Lower lobe of right lung (tissue), 2 donors: ENCODE measurements around the gene RASGRF2. TPM values are rescaled to one million over a fixed set of nuclear protein-coding genes. Genes with fewer than 3 reads are reported as not detected.

Source experiments
- ATAC-seq, 2 donors: fragments of 200-7000 bp; cut with Tn5 transposase; one replicate each; pipeline ENCODE4 v1.9.1; 2020 to 2022; ENCODE audit warnings: mild to moderate bottlenecking in 2 of 2, moderate library complexity in 2 of 2
- DNase-seq: peaks from one replicate; pipeline ENCODE4 v3.0.0-alpha.2; 2020
- H3K27ac ChIP-seq: fragments of 200-600 bp; one replicate; pipeline ENCODE4 v1.8.0; 2022
- H3K27me3 ChIP-seq: fragments of 200-600 bp; one replicate; pipeline ENCODE4 v1.8.0; 2022; ENCODE audit warnings: low read depth
- H3K36me3 ChIP-seq: fragments of 200-600 bp; one replicate; pipeline ENCODE4 v1.8.0; 2022; ENCODE audit warnings: mild to moderate bottlenecking
- H3K4me1 ChIP-seq: fragments of 200-600 bp; one replicate; pipeline ENCODE4 v1.8.0; 2022
- H3K4me3 ChIP-seq: fragments of 200-600 bp; one replicate; pipeline ENCODE4 v1.8.0; 2022; ENCODE audit warnings: mild to moderate bottlenecking
- H3K9me3 ChIP-seq: fragments of 200-600 bp; one replicate; pipeline ENCODE4 v1.8.0; 2022
- CTCF ChIP-seq: fragments of 200-600 bp; IDR thresholded peaks from one replicate; pipeline ENCODE4 v1.8.0; 2022; ENCODE audit warnings: antibody characterized with exemption, mild to moderate bottlenecking
- intact Hi-C: fragments of 100-400 bp; cut with DNase I; formaldehyde crosslinking; loops from one replicate; pipeline ENCODE4 v1.11.0; 2022
- total RNA-seq: library from RNA; stranded (reverse); fragmentation: NEBNext Ultra II Directional; extraction: Animal tissue kit (Norgen Biotek cat#: 25700); gene quantifications from one replicate; pipeline ENCODE4 v1.2.1, GENCODE V29; 2021
- donor health status: DM: no; HTN: yes; CAD: no; lungs with severe emphysema.

The RASGRF2 gene
- total RNA-seq, 1 donor from 2014 or later, result 6.7 TPM

- TF ChIP-seq CTCF, result no peak
- no peak overlapping the region for H3K27ac ChIP-seq
- intact Hi-C loops, result no loop called here
- no peak overlapping the region for H3K4me3 ChIP-seq
- no peak for ATAC-seq
- no peak for DNase-seq
- no peaks in the 10 kb centered on the region for H3K36me3 ChIP-seq
- no peaks in the 10 kb centered on the region for H3K27me3 ChIP-seq
- H3K4me1 ChIP-seq, result no peaks in the 10 kb centered on the region
- H3K9me3 ChIP-seq, result no peaks in the 10 kb centered on the region
Measured at GRCh38 chr5:81242906-81243436, 282.8 kb downstream of the RASGRF2 start.

GRCh38 chr5:81244451-81244850 is 284.3 kb downstream of the RASGRF2 start:
- H3K27me3 ChIP-seq, result no peaks in the 10 kb centered on the region
- ATAC-seq (no peak), DNase-seq (no peak)
- H3K4me1 ChIP-seq, result no peaks in the 10 kb centered on the region
- no peak overlapping the region for H3K27ac ChIP-seq
- no peak for TF ChIP-seq CTCF
- no peaks in the 10 kb centered on the region for H3K36me3 ChIP-seq
- no peaks in the 10 kb centered on the region for H3K9me3 ChIP-seq
- intact Hi-C loops, result no loop called here
- H3K4me3 ChIP-seq, result no peak overlapping the region

GRCh38 chr5:81245871-81246235 is 285.7 kb downstream of the RASGRF2 start:
- no peaks in the 10 kb centered on the region for H3K27me3 ChIP-seq
- H3K4me1 ChIP-seq, result no peaks in the 10 kb centered on the region
- no peak overlapping the region for H3K4me3 ChIP-seq
- H3K36me3 ChIP-seq, result no peaks in the 10 kb centered on the region
- DNase-seq (no peak), ATAC-seq (no peak)
- intact Hi-C loops, result no loop called here
- no peaks in the 10 kb centered on the region for H3K9me3 ChIP-seq
- H3K27ac ChIP-seq, result no peak overlapping the region
- no peak for TF ChIP-seq CTCF

DNA sequence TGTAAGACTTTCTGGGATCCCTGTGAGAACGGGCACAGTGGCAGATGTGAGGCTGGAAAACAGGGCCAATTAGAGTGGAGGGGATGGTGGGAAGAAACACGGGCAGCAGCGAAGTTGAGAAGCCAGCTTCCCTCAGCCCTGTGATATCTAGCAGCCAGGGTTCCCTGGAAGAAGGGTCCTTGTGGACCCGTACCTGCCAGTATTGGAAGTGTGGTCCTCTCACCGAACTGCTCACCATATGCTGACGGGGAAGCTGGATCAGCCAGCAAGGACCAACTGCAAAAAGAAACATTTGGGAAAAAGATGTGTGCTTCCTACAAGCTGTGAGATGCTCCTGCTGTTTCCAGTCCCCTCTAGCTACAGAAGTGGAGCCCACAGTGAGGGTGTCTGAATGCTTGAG is 286.5 kb downstream of the RASGRF2 start:
- H3K9me3 ChIP-seq, result no peaks in the 10 kb centered on the region
- no peaks in the 10 kb centered on the region for H3K4me1 ChIP-seq
- no peaks in the 10 kb centered on the region for H3K27me3 ChIP-seq
- intact Hi-C loops, result no loop called here
- H3K27ac ChIP-seq, result no peak overlapping the region
- ATAC-seq (no peak), DNase-seq (no peak)
- no peak overlapping the region for H3K4me3 ChIP-seq
- TF ChIP-seq CTCF, result no peak
- H3K36me3 ChIP-seq, result no peaks in the 10 kb centered on the region

DNA sequence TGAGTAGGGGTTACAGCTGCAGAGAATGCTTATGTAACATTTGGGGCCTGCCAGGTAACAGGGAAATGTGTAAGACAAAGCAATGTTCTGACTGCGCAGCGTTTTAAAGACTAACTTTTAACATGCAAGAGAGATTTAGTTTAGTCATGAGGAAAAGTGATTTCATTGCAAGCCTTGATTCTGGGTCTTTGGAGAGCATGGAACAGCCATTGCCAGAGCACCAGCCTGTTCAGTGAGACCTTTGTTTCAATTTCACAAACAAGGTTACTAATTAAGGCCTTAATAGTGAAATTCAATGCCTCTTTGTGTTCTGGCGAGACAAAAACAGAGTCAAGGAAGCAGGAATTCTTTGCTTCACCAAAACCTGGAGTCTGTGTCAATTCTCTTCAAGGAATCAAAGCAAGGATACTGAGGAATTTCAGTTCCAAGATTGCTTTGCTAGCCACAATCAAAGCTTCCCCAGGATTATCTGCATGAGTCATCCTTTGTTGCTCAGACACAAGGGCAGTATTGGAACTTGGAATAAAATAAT is 287.3 kb downstream of the RASGRF2 start:
- Histone ChIP-seq H3K27ac (no peak overlapping the region), H3K27me3 (no peaks in the 10 kb centered on the region), H3K4me3 (no peak overlapping the region), H3K36me3 (no peaks in the 10 kb centered on the region), H3K9me3 (no peaks in the 10 kb centered on the region), H3K4me1 (no peaks in the 10 kb centered on the region)
- no peak for TF ChIP-seq CTCF
- ATAC-seq (no peak), DNase-seq (no peak)
- intact Hi-C loops, result no loop called here

GRCh38 chr5:81249240-81249639 is 289.1 kb downstream of the RASGRF2 start:
- H3K4me3 ChIP-seq, result no peak overlapping the region
- no peaks in the 10 kb centered on the region for H3K9me3 ChIP-seq
- DNase-seq, result no peak
- H3K27me3 ChIP-seq, result no peaks in the 10 kb centered on the region
- no peaks in the 10 kb centered on the region for H3K36me3 ChIP-seq
- TF ChIP-seq CTCF, result no peak
- no peak overlapping the region for H3K27ac ChIP-seq
- intact Hi-C loops, result no loop called here
- no peaks in the 10 kb centered on the region for H3K4me1 ChIP-seq
- ATAC-seq, result no peak
